ENCODE results near the gene CPT2.

DNA sequence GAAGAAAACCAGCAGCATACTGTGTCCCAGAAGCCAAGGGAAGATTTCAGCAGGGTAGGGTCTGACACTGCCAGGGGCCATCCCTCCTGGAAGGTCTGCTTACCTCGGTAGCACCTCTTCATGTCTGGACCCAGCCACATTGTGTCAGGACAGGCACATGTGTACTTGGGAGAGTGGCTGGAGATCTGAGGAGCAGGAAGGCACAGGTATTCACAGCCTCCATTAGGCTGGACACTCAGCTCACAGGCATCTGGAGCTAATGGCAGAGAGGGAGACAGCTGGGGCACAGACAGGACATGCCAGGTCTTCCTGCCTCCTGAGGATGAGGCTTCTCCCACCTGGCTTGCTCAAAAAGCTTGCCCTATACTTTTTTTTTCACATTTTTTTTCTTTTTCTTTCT is 61.6 kb downstream of the CPT2 start:
- TF ChIP-seq RAD21 (IDR thresholded peaks at IDR 0.05; ENCODE audit: low read depth) (no peak), CREB1 (IDR thresholded peaks at IDR 0.05; ENCODE audit: low read depth) (no peak), EP300 (IDR thresholded peaks at IDR 0.05; ENCODE audit: borderline replicate concordance) (no peak), TAF1 (IDR thresholded peaks at IDR 0.05; ENCODE audit: low read depth) (no peak), EGR1 (IDR thresholded peaks at IDR 0.05) (no peak), YY1 (IDR thresholded peaks at IDR 0.05; ENCODE audit: low read depth) (no peak), CEBPB (IDR thresholded peaks at IDR 0.05) (no peak), MAX (IDR thresholded peaks at IDR 0.05) (no peak), ZBTB7A (IDR thresholded peaks at IDR 0.05; ENCODE audit: low read depth) (no peak), TEAD4 (IDR thresholded peaks at IDR 0.05) (no peak), NFIC (IDR thresholded peaks at IDR 0.05) (no peak)
- TF ChIP-seq, protein P1, sequence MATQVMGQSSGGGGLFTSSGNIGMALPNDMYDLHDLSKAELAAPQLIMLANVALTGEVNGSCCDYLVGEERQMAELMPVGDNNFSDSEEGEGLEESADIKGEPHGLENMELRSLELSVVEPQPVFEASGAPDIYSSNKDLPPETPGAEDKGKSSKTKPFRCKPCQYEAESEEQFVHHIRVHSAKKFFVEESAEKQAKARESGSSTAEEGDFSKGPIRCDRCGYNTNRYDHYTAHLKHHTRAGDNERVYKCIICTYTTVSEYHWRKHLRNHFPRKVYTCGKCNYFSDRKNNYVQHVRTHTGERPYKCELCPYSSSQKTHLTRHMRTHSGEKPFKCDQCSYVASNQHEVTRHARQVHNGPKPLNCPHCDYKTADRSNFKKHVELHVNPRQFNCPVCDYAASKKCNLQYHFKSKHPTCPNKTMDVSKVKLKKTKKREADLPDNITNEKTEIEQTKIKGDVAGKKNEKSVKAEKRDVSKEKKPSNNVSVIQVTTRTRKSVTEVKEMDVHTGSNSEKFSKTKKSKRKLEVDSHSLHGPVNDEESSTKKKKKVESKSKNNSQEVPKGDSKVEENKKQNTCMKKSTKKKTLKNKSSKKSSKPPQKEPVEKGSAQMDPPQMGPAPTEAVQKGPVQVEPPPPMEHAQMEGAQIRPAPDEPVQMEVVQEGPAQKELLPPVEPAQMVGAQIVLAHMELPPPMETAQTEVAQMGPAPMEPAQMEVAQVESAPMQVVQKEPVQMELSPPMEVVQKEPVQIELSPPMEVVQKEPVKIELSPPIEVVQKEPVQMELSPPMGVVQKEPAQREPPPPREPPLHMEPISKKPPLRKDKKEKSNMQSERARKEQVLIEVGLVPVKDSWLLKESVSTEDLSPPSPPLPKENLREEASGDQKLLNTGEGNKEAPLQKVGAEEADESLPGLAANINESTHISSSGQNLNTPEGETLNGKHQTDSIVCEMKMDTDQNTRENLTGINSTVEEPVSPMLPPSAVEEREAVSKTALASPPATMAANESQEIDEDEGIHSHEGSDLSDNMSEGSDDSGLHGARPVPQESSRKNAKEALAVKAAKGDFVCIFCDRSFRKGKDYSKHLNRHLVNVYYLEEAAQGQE (IDR thresholded peaks at IDR 0.05; ENCODE audit: low read depth): no peak
- TF ChIP-seq, protein P2, sequence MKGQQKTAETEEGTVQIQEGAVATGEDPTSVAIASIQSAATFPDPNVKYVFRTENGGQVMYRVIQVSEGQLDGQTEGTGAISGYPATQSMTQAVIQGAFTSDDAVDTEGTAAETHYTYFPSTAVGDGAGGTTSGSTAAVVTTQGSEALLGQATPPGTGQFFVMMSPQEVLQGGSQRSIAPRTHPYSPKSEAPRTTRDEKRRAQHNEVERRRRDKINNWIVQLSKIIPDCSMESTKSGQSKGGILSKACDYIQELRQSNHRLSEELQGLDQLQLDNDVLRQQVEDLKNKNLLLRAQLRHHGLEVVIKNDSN (IDR thresholded peaks at IDR 0.05): no peak
